Hepatic stellate cell (primary cell): ENCODE results near the gene ZSWIM6.
A peak's percentile ranks its signal among the peaks of the same experiment; 100 is the strongest.

Experiments
- DNase-seq: peaks from one replicate; pipeline ENCODE4 v3.0.0; 2011; ENCODE audit warnings: low spot score

The ZSWIM6 gene

GRCh38 chr5:61307191-61307590 lies 24.9 kb upstream of the ZSWIM6 start:
- no peak for DNase-seq

GRCh38 chr5:61307611-61308010 lies 24.4 kb upstream of the ZSWIM6 start:
- DNase-seq: no peak

- DNase-seq: no peak
Observed at GRCh38 chr5:61308712-61309111, 23.3 kb upstream of the ZSWIM6 start.

- no peak for DNase-seq
Observed at GRCh38 chr5:61309115-61309514, 22.9 kb upstream of the ZSWIM6 start.

- DNase-seq: no peak
Observed at GRCh38 chr5:61311056-61311610, 20.9 kb upstream of the ZSWIM6 start.

- DNase-seq: no peak
Observed at GRCh38 chr5:61311836-61312808, 19.9 kb upstream of the ZSWIM6 start.

GRCh38 chr5:61313960-61314681 lies 17.9 kb upstream of the ZSWIM6 start:
- DNase-seq: peak; percentile 71

GRCh38 chr5:61318376-61318775 lies 13.7 kb upstream of the ZSWIM6 start:
- no peak for DNase-seq

GRCh38 chr5:61319388-61320146 lies 12.5 kb upstream of the ZSWIM6 start:
- no peak for DNase-seq

GRCh38 chr5:61320860-61321259 lies 11.2 kb upstream of the ZSWIM6 start:
- no peak for DNase-seq

GRCh38 chr5:61321669-61322068 lies 10.4 kb upstream of the ZSWIM6 start:
- no peak for DNase-seq

- DNase-seq: peak; percentile 43
Observed at GRCh38 chr5:61322738-61323725, 9.0 kb upstream of the ZSWIM6 start.

GRCh38 chr5:61327760-61328753 lies 4.0 kb upstream of the ZSWIM6 start:
- peak; percentile 70 for DNase-seq

GRCh38 chr5:61328791-61329549 lies 3.1 kb upstream of the ZSWIM6 start:
- no peak for DNase-seq

GRCh38 chr5:61329550-61330128 lies 2.4 kb upstream of the ZSWIM6 start:
- DNase-seq: no peak

GRCh38 chr5:61330341-61330844 lies 1.7 kb upstream of the ZSWIM6 start:
- DNase-seq: peak; percentile 37

- DNase-seq: peak; percentile 67
Observed at GRCh38 chr5:61330845-61331406, 1.1 kb upstream of the ZSWIM6 start.

- DNase-seq: peak; percentile 20
Observed at GRCh38 chr5:61332358-61332749, 296 bp downstream of the ZSWIM6 start.
